ENCODE results near the gene PTPN4. TPM values are rescaled to one million over a fixed set of nuclear protein-coding genes. Genes with fewer than 3 reads are reported as not detected.

PTPN4 gene
- total and polyA plus RNA-seq, 9 of the 15 experiments (the other 6 are each of a cell fraction or from before 2014, with no cell fraction given): 5.0 to 32.8 (median 27.3) TPM

- Histone ChIP-seq H3K9me3 (replicated peaks; ENCODE audit: control insufficient read depth, insufficient read depth, low read depth, low read length) (no peaks in the 10 kb centered on the region), H4K20me1 (replicated peaks; ENCODE audit: control insufficient read depth, insufficient read depth, low read length) (no peaks in the 10 kb centered on the region), H2AFZ (ENCODE audit: low read depth, low read length) (no peak overlapping the region), H3K36me3 (ENCODE audit: control insufficient read depth, insufficient read depth, low read length) (no peaks in the 10 kb centered on the region), H3K4me1 (replicated peaks in 1 of 2; ENCODE audit: control insufficient read depth in 2 of 2, insufficient read depth in 2 of 2, low read length in 2 of 2) (no peaks in the 10 kb centered on the region), H3K79me2 (ENCODE audit: control insufficient read depth, insufficient read depth, low read length) (no peaks in the 10 kb centered on the region), H3K9ac (ENCODE audit: insufficient read depth in 1 of 2, low read depth in 2 of 2, low read length in 2 of 2) (no peak overlapping the region), H3K27me3 (ENCODE audit: control insufficient read depth in 2 of 2, insufficient read depth in 2 of 2, low read length in 2 of 2) (peaks cover 33 to 36% of the 10 kb centered on the region in 2 experiments; a peak in 4 of 5 replicates), H3K4me3 (no peak overlapping the region), H3K9me1 (ENCODE audit: control insufficient read depth, insufficient read depth, low read length) (no peaks in the 10 kb centered on the region), H3K27ac (ENCODE audit: extremely low read depth, low read depth, low read length) (no peak overlapping the region), H3K4me2 (ENCODE audit: insufficient read depth, low read length) (no peak overlapping the region)
- ATAC-seq (no peak), FAIRE-seq (no peak), DNase-seq (ENCODE audit: extremely low read depth in 1 of 4, low spot score in 3 of 4) (no peak)
- TF ChIP-seq XRCC3 (IDR thresholded peaks at IDR 0.05): no peak
- no peak for TF ChIP-seq ZBTB34 (CRISPR knock-in tag; IDR thresholded peaks at IDR 0.05)
- TF ChIP-seq ZNF174 (CRISPR knock-in tag; IDR thresholded peaks at IDR 0.05): no peak
- no peak for TF ChIP-seq THRAP3 (IDR thresholded peaks at IDR 0.05; ENCODE audit: borderline replicate concordance)
- TF ChIP-seq KLF16 (IDR thresholded peaks at IDR 0.05): no peak
- no peak for TF ChIP-seq IRF9 (tag; IDR thresholded peaks at IDR 0.05)
- TF ChIP-seq MEF2D (tag; conservative IDR thresholded peaks at IDR 0.05; ENCODE audit: low read depth): no peak
- WGBS (ENCODE audit: insufficient coverage, low coverage, missing lambda C conversion rate): 10% methylated on average over 8 of the region's 8 CpGs
- BruUV-seq (replicated peaks): no TSS peak
- in situ Hi-C loops (cut with MboI): no loop called here
- intact Hi-C loops (cut with micrococcal nuclease): no loop called here
- ChIA-PET POLR2A (interaction anchor here (0.6 kb wide), 1 partner anchor 291 kb away, joined by 5 read pairs; no protein-coding TSS in a partner anchor), CTCF (ENCODE audit: low intra/inter-chr PET ratio) (no interaction called here)
These were observed 36.5 kb upstream of the PTPN4 start for GRCh38 chr2:119723186-119723585.

Data from K562 (cell line).